Measurements from ENCODE around the gene ZNRF4. TPM values are rescaled to one million over a fixed set of nuclear protein-coding genes. Genes with fewer than 3 reads are reported as not detected.
"Not testable (repeated sequence)": the region's sequence is repeated elsewhere in the genome, so short reads cannot be mapped to it uniquely, and the experiment has no call there.

ZNRF4 gene
- total RNA-seq, result not detected

GRCh38 chr19:5455367-5456129, at the start of gene ZNRF4:
TSS of gene ZNRF4 (plus strand) at chr19:5455417. CDS start at chr19:5455492, 75 bp downstream.
- Mint-ChIP-seq H3K9me3 (no peaks in the 10 kb centered on the region), H3K27ac (no peak within 1 kb of the TSS), H3K36me3 (no peaks in the 10 kb centered on the region)
- ATAC-seq, result no peak
- no peak for DNase-seq (ENCODE audit: low spot score in 2 of 2)

GRCh38 chr19:5406198-5406597, 49.0 kb upstream of the ZNRF4 start:
- H3K27ac Mint-ChIP-seq; H3K36me3 Mint-ChIP-seq; ATAC-seq; DNase-seq (ENCODE audit: low spot score in 2 of 2): not testable (repeated sequence)
- H3K9me3 Mint-ChIP-seq, result peaks cover 24% of the 10 kb centered on the region in 2 donors

GRCh38 chr19:5406816-5407215, 48.4 kb upstream of the ZNRF4 start:
- DNase-seq (ENCODE audit: low spot score in 2 of 2) (no peak), ATAC-seq (no peak)
- Mint-ChIP-seq H3K9me3 (peaks cover 24% of the 10 kb centered on the region in 2 donors), H3K27ac (no peak overlapping the region), H3K36me3 (peaks cover 9 to 10% of the 10 kb centered on the region in 2 donors)

GRCh38 chr19:5407356-5407755, 47.9 kb upstream of the ZNRF4 start:
- ATAC-seq (no peak), DNase-seq (ENCODE audit: low spot score in 2 of 2) (no peak)
- Mint-ChIP-seq H3K27ac (no peak overlapping the region), H3K36me3 (peaks cover 9 to 10% of the 10 kb centered on the region in 2 donors), H3K9me3 (peaks cover 24% of the 10 kb centered on the region in 2 donors)

GRCh38 chr19:5417495-5418436, 37.5 kb upstream of the ZNRF4 start:
- Mint-ChIP-seq H3K27ac (no peak overlapping the region), H3K9me3 (no peaks in the 10 kb centered on the region), H3K36me3 (no peaks in the 10 kb centered on the region)
- ATAC-seq (no peak), DNase-seq (ENCODE audit: low spot score in 2 of 2) (no peak)

GRCh38 chr19:5418677-5419076, 36.5 kb upstream of the ZNRF4 start:
- Mint-ChIP-seq H3K36me3 (no peaks in the 10 kb centered on the region), H3K27ac (no peak overlapping the region), H3K9me3 (no peaks in the 10 kb centered on the region)
- ATAC-seq (no peak), DNase-seq (ENCODE audit: low spot score in 2 of 2) (no peak)

GRCh38 chr19:5420953-5421352, 34.3 kb upstream of the ZNRF4 start:
- ATAC-seq, result no peak
- H3K9me3 Mint-ChIP-seq, result no peaks in the 10 kb centered on the region

GRCh38 chr19:5423567-5424125, 31.6 kb upstream of the ZNRF4 start:
- Mint-ChIP-seq H3K27ac (no peak overlapping the region), H3K36me3 (no peaks in the 10 kb centered on the region), H3K9me3 (no peaks in the 10 kb centered on the region)
- DNase-seq (ENCODE audit: low spot score in 2 of 2) (no peak), ATAC-seq (no peak)

More at GRCh38 chr19:5420953-5421352, 34.3 kb upstream of the ZNRF4 start:
- H3K36me3 Mint-ChIP-seq, result no peaks in the 10 kb centered on the region
- no peak for DNase-seq (ENCODE audit: low spot score in 2 of 2)
- no peak overlapping the region for H3K27ac Mint-ChIP-seq

GRCh38 chr19:5424192-5424973, 30.8 kb upstream of the ZNRF4 start:
- no peak overlapping the region for H3K27ac Mint-ChIP-seq
- ATAC-seq (no peak), DNase-seq (ENCODE audit: low spot score in 2 of 2) (no peak)
- no peaks in the 10 kb centered on the region for H3K36me3 Mint-ChIP-seq
- no peaks in the 10 kb centered on the region for H3K9me3 Mint-ChIP-seq

GRCh38 chr19:5425260-5425659, 30.0 kb upstream of the ZNRF4 start:
- Mint-ChIP-seq H3K9me3 (no peaks in the 10 kb centered on the region), H3K27ac (no peak overlapping the region), H3K36me3 (no peaks in the 10 kb centered on the region)
- ATAC-seq (no peak), DNase-seq (ENCODE audit: low spot score in 2 of 2) (no peak)

- no peak for DNase-seq (ENCODE audit: low spot score in 2 of 2)
- Mint-ChIP-seq H3K36me3 (no peaks in the 10 kb centered on the region), H3K27ac (peak overlapping the region in 1 of 2 donors; percentile 33), H3K9me3 (no peaks in the 10 kb centered on the region)
- ATAC-seq, result no peak
Measured at GRCh38 chr19:5430237-5430636, 25.0 kb upstream of the ZNRF4 start.

- Mint-ChIP-seq H3K27ac (no peak overlapping the region), H3K36me3 (no peaks in the 10 kb centered on the region), H3K9me3 (no peaks in the 10 kb centered on the region)
- ATAC-seq (no peak), DNase-seq (ENCODE audit: low spot score in 2 of 2) (no peak)
Measured at GRCh38 chr19:5432687-5433086, 22.5 kb upstream of the ZNRF4 start.

- no peak for DNase-seq (ENCODE audit: low spot score in 2 of 2)
- H3K9me3 Mint-ChIP-seq, result no peaks in the 10 kb centered on the region
- no peak overlapping the region for H3K27ac Mint-ChIP-seq
- no peak for ATAC-seq
- H3K36me3 Mint-ChIP-seq, result no peaks in the 10 kb centered on the region
Measured at GRCh38 chr19:5434351-5434917, 20.8 kb upstream of the ZNRF4 start.

GRCh38 chr19:5434970-5435641, 20.1 kb upstream of the ZNRF4 start:
- peak in 1 of 2 donors; percentile 47 for DNase-seq (ENCODE audit: low spot score in 2 of 2)
- no peaks in the 10 kb centered on the region for H3K36me3 Mint-ChIP-seq
- peak; percentile 98 to 100 for ATAC-seq
- H3K27ac Mint-ChIP-seq, result no peak overlapping the region
- H3K9me3 Mint-ChIP-seq, result no peaks in the 10 kb centered on the region

GRCh38 chr19:5435642-5436017, 19.6 kb upstream of the ZNRF4 start:
- no peak for ATAC-seq
- Mint-ChIP-seq H3K27ac (no peak overlapping the region), H3K36me3 (no peaks in the 10 kb centered on the region), H3K9me3 (no peaks in the 10 kb centered on the region)
- DNase-seq (ENCODE audit: low spot score in 2 of 2), result no peak

Measured in activated naive CD4-positive, alpha-beta T cell treated with anti-CD3 and anti-CD28 coated beads, Interleukin-2, amount 50 U/mL, for 72 hours (primary cell).